ENCODE measurements around the gene C1QL3.

The C1QL3 gene

GRCh38 chr10:16466001-16466400 is 55.7 kb downstream of the C1QL3 start:
- no peak for DNase-seq (ENCODE audit: low read depth, low spot score)

More at GRCh38 chr10:16466001-16466400, 55.7 kb downstream of the C1QL3 start:
- Histone ChIP-seq H3K4me3 (ENCODE audit: low read length) (no peak overlapping the region), H3K4me1 (ENCODE audit: control insufficient read depth, insufficient read depth, low read length) (no peaks in the 10 kb centered on the region), H3K27ac (ENCODE audit: low read length) (no peak overlapping the region), H3K27me3 (ENCODE audit: control insufficient read depth, insufficient read depth, low read length) (no peaks in the 10 kb centered on the region), H3K9me3 (ENCODE audit: control insufficient read depth, insufficient read depth, low read length) (no peaks in the 10 kb centered on the region), H3K36me3 (ENCODE audit: control insufficient read depth, insufficient read depth, low read length) (no peaks in the 10 kb centered on the region)
- no CpG with 5 or more reads among the region's 1 CpG for WGBS (ENCODE audit: insufficient coverage, insufficient read length)
